ENCODE results near the gene MFF. TPM values are rescaled to one million over a fixed set of nuclear protein-coding genes. Genes with fewer than 3 reads are reported as not detected.
A peak's percentile ranks its signal among the peaks of the same experiment; 100 is the strongest.

The MFF gene
- total and polyA plus RNA-seq, 5 experiments from 2014 or later, result 61.6 to 141 (median 124) TPM

GRCh38 chr2:227312579-227312978, 12.5 kb upstream of the MFF start:
- H3K36me3 Mint-ChIP-seq, result peaks cover 0 to 5% (median 4%) of the 10 kb centered on the region in 3 donors
- peaks cover 0 to 10% (median 0%) of the 10 kb centered on the region in 5 donors for H3K27me3 Mint-ChIP-seq
- POLR2A ChIA-PET, result no interaction called here
- DNase-seq, result no peak
- no peak overlapping the region for H3K4me3 Mint-ChIP-seq
- ATAC-seq, result no peak
- no peaks in the 10 kb centered on the region for H3K4me1 Mint-ChIP-seq
- H3K9me3 Mint-ChIP-seq, result peaks cover 0 to 10% (median 2%) of the 10 kb centered on the region in 9 donors
- H3K27ac Mint-ChIP-seq, result no peak overlapping the region

GRCh38 chr2:227313310-227313709, 11.7 kb upstream of the MFF start:
- H3K27me3 Mint-ChIP-seq, result peaks cover 0 to 15% (median 0%) of the 10 kb centered on the region in 5 donors
- H3K4me3 Mint-ChIP-seq, result no peak overlapping the region
- POLR2A ChIA-PET, result no interaction called here
- H3K4me1 Mint-ChIP-seq, result no peaks in the 10 kb centered on the region
- ATAC-seq (no peak), DNase-seq (no peak)
- H3K9me3 Mint-ChIP-seq, result peaks cover 0 to 11% (median 2%) of the 10 kb centered on the region in 9 donors
- peaks cover 0 to 8% (median 7%) of the 10 kb centered on the region in 3 donors for H3K36me3 Mint-ChIP-seq
- H3K27ac Mint-ChIP-seq, result no peak overlapping the region

- ATAC-seq (no peak), DNase-seq (no peak)
- Mint-ChIP-seq H3K27ac (no peak overlapping the region), H3K4me1 (peaks cover 2 to 6% (median 4%) of the 10 kb centered on the region in 4 donors), H3K27me3 (peaks cover 0 to 15% (median 5%) of the 10 kb centered on the region in 5 donors), H3K9me3 (peaks cover 0 to 11% (median 2%) of the 10 kb centered on the region in 9 donors), H3K36me3 (peaks cover 0 to 9% (median 8%) of the 10 kb centered on the region in 3 donors), H3K4me3 (no peak overlapping the region)
- POLR2A ChIA-PET, result no interaction called here
Measured at GRCh38 chr2:227317834-227318233, 7.2 kb upstream of the MFF start.

GRCh38 chr2:227320305-227321094, 4.6 kb upstream of the MFF start:
- no peak for ATAC-seq
- POLR2A ChIA-PET, result no interaction called here

GRCh38 chr2:227322530-227323205, 2.4 kb upstream of the MFF start:
- Mint-ChIP-seq H3K27ac (peak overlapping the region in 3 of 10 donors; percentile 21 to 53 (median 41)), H3K27me3 (peaks cover 0 to 7% (median 0%) of the 10 kb centered on the region in 5 donors), H3K4me1 (peaks cover 4 to 46% (median 38%) of the 10 kb centered on the region in 4 donors), H3K9me3 (peaks cover 0 to 3% (median 0%) of the 10 kb centered on the region in 9 donors), H3K36me3 (peaks cover 0 to 4% (median 3%) of the 10 kb centered on the region in 3 donors), H3K4me3 (peak overlapping the region in 6 of 10 donors; percentile 1 to 41 (median 12))
- DNase-seq, result no peak
- no peak for ATAC-seq
- POLR2A ChIA-PET, result no interaction called here

More at GRCh38 chr2:227320305-227321094, 4.6 kb upstream of the MFF start:
- Mint-ChIP-seq H3K4me1 (peaks cover 2 to 24% (median 21%) of the 10 kb centered on the region in 4 donors), H3K9me3 (peaks cover 0 to 11% (median 2%) of the 10 kb centered on the region in 9 donors), H3K27me3 (peaks cover 0 to 15% (median 5%) of the 10 kb centered on the region in 5 donors), H3K36me3 (peaks cover 0 to 9% (median 8%) of the 10 kb centered on the region in 3 donors), H3K27ac (no peak overlapping the region), H3K4me3 (no peak overlapping the region)
- no peak for DNase-seq

GRCh38 chr2:227323818-227324217, 1.2 kb upstream of the MFF start:
- peak overlapping the region; percentile 90 to 98 (median 94) for H3K4me3 Mint-ChIP-seq
- peaks cover 0 to 7% (median 0%) of the 10 kb centered on the region in 5 donors for H3K27me3 Mint-ChIP-seq
- DNase-seq, result no peak
- POLR2A ChIA-PET, result no interaction called here
- peak overlapping the region in 8 of 10 donors; percentile 88 to 97 (median 94) for H3K27ac Mint-ChIP-seq
- ATAC-seq, result no peak
- peaks cover 6 to 58% (median 48%) of the 10 kb centered on the region in 4 donors for H3K4me1 Mint-ChIP-seq
- peaks cover 0 to 2% (median 0%) of the 10 kb centered on the region in 9 donors for H3K9me3 Mint-ChIP-seq
- peaks cover 0 to 5% (median 2%) of the 10 kb centered on the region in 3 donors for H3K36me3 Mint-ChIP-seq

- Mint-ChIP-seq H3K36me3 (peaks cover 0 to 10% (median under 1%) of the 10 kb centered on the region in 3 donors), H3K9me3 (peaks cover 0 to 2% (median 0%) of the 10 kb centered on the region in 9 donors), H3K27me3 (peaks cover 0 to 7% (median 0%) of the 10 kb centered on the region in 5 donors), H3K4me3 (peak overlapping the region; percentile 90 to 98 (median 94)), H3K27ac (peak overlapping the region; percentile 88 to 97 (median 94)), H3K4me1 (peaks cover 6 to 61% (median 48%) of the 10 kb centered on the region in 4 donors)
- POLR2A ChIA-PET, result interaction anchor here (0.8 kb wide), 1 partner anchor 489 kb away, joined by 4 read pairs; no protein-coding TSS in a partner anchor
- peak in 1 of 10 donors; percentile 9 for DNase-seq
- ATAC-seq, result peak; percentile 15 to 29
Measured at GRCh38 chr2:227324642-227324994, 433 bp upstream of the MFF start.

GRCh38 chr2:227325839-227326195, 766 bp downstream of the MFF start:
- Mint-ChIP-seq H3K27me3 (peaks cover 0 to 7% (median 0%) of the 10 kb centered on the region in 5 donors), H3K4me1 (peaks cover 6 to 64% (median 48%) of the 10 kb centered on the region in 4 donors), H3K36me3 (peaks cover 0 to 17% (median 0%) of the 10 kb centered on the region in 3 donors), H3K4me3 (peak overlapping the region; percentile 90 to 98 (median 94)), H3K9me3 (peaks cover 0 to 2% (median 0%) of the 10 kb centered on the region in 9 donors), H3K27ac (peak overlapping the region; percentile 88 to 97 (median 94))
- DNase-seq (no peak), ATAC-seq (no peak)
- POLR2A ChIA-PET, result interaction anchor here (1.2 kb wide), 1 partner anchor 147 kb away, joined by 3 read pairs; no protein-coding TSS in a partner anchor

GRCh38 chr2:227326783-227327182, 1.7 kb downstream of the MFF start:
- H3K4me3 Mint-ChIP-seq, result peak overlapping the region in 9 of 10 donors; percentile 41 to 98 (median 93)
- ATAC-seq (no peak), DNase-seq (no peak)
- peaks cover 6 to 64% (median 50%) of the 10 kb centered on the region in 4 donors for H3K4me1 Mint-ChIP-seq
- H3K27ac Mint-ChIP-seq, result peak overlapping the region in 2 of 10 donors; percentile 20 to 89
- peaks cover 0 to 2% (median 0%) of the 10 kb centered on the region in 9 donors for H3K9me3 Mint-ChIP-seq
- H3K27me3 Mint-ChIP-seq, result peaks cover 0 to 7% (median 0%) of the 10 kb centered on the region in 5 donors
- H3K36me3 Mint-ChIP-seq, result peaks cover 0 to 26% (median 0%) of the 10 kb centered on the region in 3 donors
- POLR2A ChIA-PET, result no interaction called here

GRCh38 chr2:227335713-227336112, 10.7 kb downstream of the MFF start:
- DNase-seq, result no peak
- Mint-ChIP-seq H3K36me3 (peaks cover 9 to 78% (median 32%) of the 10 kb centered on the region in 3 donors), H3K9me3 (no peaks in the 10 kb centered on the region), H3K27ac (no peak overlapping the region), H3K4me3 (no peak overlapping the region), H3K4me1 (peaks cover 0 to 10% (median 5%) of the 10 kb centered on the region in 4 donors), H3K27me3 (no peaks in the 10 kb centered on the region)
- POLR2A ChIA-PET, result no interaction called here
- ATAC-seq, result no peak

GRCh38 chr2:227337442-227337841, 12.4 kb downstream of the MFF start:
- POLR2A ChIA-PET, result no interaction called here
- Mint-ChIP-seq H3K36me3 (peaks cover 9 to 77% (median 30%) of the 10 kb centered on the region in 3 donors), H3K27me3 (no peaks in the 10 kb centered on the region)

GRCh38 chr2:227339098-227339599, 14.1 kb downstream of the MFF start:
- no peaks in the 10 kb centered on the region for H3K27me3 Mint-ChIP-seq
- no peaks in the 10 kb centered on the region for H3K9me3 Mint-ChIP-seq
- no peak for DNase-seq
- POLR2A ChIA-PET, result no interaction called here
- H3K4me3 Mint-ChIP-seq, result no peak overlapping the region
- ATAC-seq, result no peak
- peak overlapping the region in 2 of 10 donors; percentile 2 to 55 for H3K27ac Mint-ChIP-seq
- peaks cover 0 to 3% (median under 1%) of the 10 kb centered on the region in 4 donors for H3K4me1 Mint-ChIP-seq
- peaks cover 9 to 74% (median 19%) of the 10 kb centered on the region in 3 donors for H3K36me3 Mint-ChIP-seq

More at GRCh38 chr2:227337442-227337841, 12.4 kb downstream of the MFF start:
- Mint-ChIP-seq H3K4me1 (peaks cover 0 to 6% (median 2%) of the 10 kb centered on the region in 4 donors), H3K9me3 (no peaks in the 10 kb centered on the region), H3K27ac (no peak overlapping the region), H3K4me3 (no peak overlapping the region)
- no peak for DNase-seq
- no peak for ATAC-seq

Data from naive thymus-derived CD8-positive, alpha-beta T cell (primary cell).